Effector CD8-positive, alpha-beta T cell (primary cell): ENCODE data around the gene SEMA3B.
"Not testable (repeated sequence)": the region's sequence is repeated elsewhere in the genome, so short reads cannot be mapped to it uniquely, and the experiment has no call there.

Experiments
- DNase-seq: peaks from one replicate; lab custom pipeline; 2025; lab: John Stamatoyannopoulos, UW

SEMA3B gene

DNA sequence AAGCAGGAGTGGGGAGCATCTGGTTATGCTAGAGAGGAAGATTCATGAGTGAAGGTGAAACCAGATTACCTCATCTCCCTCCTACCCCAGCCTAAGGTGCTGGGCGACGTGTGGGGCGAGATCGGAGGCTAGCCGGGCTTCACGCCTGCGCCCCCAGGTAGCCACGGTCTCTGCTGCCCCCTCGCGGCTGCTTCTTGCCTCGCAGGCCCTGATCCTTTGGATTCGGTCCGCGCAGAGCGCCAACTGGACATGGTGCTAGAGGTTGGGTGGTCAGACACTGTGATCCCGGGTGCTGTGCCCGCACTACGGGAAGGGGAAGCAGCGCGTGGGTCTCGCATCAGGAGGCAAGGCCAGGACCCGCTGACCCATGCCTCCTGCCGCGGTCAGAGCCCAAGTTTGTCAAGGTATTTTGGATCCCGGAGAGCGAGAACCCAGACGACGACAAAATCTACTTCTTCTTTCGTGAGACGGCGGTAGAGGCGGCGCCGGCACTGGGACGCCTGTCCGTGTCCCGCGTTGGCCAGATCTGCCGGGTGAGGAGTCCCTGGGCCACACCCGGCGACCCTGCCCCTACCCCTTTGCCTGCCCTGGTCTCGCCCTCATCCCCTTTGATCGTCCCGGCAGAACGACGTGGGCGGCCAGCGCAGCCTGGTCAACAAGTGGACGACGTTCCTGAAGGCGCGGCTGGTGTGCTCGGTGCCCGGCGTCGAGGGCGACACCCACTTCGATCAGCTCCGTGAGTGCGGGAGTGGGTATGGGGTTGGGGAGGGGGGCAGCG, 4.2 kb downstream of the SEMA3B start:
- peak; percentile 81 for DNase-seq

DNA sequence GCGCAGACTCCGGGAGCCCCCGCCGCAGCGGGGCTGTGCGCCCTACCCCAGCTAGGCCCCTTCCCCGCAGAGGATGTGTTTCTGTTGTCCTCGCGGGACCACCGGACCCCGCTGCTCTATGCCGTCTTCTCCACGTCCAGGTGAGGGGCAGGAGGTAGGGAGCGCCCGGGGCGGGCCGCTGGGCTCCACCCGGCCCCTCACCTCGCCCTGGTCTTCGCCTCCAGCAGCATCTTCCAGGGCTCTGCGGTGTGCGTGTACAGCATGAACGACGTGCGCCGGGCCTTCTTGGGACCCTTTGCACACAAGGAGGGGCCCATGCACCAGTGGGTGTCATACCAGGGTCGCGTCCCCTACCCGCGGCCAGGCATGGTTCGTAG, 4.7 kb downstream of the SEMA3B start:
- no peak for DNase-seq

DNA sequence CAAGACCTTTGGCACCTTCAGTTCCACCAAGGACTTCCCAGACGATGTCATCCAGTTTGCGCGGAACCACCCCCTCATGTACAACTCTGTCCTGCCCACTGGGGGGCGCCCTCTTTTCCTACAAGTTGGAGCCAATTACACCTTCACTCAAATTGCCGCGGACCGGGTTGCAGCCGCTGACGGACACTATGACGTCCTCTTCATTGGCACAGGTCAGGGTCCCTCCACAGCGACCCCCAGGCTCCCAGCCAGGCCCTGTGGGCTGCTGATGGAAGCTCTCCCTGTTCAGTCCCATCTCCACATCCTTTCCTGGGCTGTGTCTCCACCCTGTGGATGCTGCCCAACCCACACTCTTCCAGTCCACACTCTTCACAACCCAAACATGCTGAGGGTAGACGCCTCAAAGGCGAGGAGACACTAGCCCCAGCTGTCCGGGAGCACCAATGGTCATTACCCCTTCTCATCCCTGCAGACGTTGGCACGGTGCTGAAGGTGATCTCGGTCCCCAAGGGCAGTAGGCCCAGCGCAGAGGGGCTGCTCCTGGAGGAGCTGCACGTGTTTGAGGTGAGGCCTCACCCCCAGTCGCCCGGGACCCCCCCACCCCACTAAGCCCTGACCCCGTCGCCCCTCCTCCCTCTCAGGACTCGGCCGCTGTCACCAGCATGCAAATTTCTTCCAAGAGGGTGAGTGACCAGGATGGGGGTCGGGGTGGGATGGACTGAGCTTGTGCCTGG, 5.6 kb downstream of the SEMA3B start:
- peak; percentile 43 for DNase-seq

DNA sequence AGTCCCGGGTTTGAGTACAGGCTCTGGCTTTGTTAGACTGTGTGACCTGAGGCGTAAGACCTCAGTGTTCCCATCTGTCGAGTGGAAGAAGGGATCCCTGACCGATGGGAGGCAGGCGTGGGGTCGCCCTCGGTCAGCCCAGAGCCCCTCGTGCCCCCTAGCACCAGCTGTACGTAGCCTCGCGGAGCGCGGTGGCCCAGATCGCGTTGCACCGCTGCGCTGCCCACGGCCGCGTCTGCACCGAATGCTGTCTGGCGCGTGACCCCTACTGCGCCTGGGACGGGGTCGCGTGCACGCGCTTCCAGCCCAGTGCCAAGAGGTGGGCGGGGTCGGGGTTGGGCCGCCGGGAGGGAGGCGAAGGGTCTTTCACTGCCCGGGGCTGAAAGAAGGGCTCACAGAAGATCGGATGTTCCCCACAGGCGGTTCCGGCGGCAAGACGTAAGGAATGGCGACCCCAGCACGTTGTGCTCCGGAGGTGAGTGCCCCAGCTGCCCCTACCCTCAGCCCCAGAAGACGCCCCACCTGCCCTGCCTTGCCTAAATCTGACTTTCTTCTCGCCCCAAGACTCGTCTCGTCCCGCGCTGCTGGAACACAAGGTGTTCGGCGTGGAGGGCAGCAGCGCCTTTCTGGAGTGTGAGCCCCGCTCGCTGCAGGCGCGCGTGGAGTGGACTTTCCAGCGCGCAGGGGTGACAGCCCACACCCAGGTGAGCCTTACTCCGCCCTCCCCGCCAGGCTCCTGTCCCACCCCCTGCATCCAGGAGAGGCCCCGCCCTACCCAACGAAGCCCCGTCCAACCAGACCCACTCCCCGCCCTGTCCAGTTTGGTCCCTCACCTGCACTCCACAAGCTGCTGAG, 6.4 kb downstream of the SEMA3B start:
- DNase-seq = no peak

DNA sequence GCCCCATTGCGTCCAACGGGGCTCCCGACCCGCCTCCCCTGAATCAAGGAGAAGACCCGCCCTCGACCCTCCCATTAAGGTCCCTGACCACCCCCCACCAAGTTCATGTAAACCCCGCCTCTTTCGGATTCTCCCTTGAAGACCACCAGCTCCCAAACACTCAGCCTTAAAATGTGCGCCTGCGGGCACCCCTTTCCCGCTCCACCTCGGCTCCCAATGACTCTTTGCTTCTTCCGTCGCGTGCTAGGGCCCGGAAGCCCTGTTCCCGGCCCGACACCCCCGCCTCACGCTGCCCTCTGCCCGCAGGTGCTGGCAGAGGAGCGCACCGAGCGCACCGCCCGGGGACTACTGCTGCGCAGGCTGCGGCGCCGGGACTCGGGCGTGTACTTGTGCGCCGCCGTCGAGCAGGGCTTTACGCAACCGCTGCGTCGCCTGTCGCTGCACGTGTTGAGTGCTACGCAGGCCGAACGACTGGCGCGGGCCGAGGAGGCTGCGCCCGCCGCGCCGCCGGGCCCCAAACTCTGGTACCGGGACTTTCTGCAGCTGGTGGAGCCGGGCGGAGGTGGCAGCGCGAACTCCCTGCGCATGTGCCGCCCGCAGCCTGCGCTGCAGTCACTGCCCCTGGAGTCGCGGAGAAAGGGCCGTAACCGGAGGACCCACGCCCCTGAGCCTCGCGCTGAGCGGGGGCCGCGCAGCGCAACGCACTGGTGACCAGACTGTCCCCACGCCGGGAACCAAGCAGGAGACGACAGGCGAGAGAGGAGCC, 7.2 kb downstream of the SEMA3B start:
- DNase-seq = no peak

DNA sequence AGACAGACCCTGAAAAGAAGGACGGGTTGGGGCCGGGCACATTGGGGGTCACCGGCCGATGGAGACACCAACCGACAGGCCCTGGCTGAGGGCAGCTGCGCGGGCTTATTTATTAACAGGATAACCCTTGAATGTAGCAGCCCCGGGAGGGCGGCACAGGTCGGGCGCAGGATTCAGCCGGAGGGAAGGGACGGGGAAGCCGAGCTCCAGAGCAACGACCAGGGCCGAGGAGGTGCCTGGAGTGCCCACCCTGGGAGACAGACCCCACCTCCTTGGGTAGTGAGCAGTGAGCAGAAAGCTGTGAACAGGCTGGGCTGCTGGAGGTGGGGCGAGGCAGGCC, 7.8 kb downstream of the SEMA3B start:
- no peak for DNase-seq

DNA sequence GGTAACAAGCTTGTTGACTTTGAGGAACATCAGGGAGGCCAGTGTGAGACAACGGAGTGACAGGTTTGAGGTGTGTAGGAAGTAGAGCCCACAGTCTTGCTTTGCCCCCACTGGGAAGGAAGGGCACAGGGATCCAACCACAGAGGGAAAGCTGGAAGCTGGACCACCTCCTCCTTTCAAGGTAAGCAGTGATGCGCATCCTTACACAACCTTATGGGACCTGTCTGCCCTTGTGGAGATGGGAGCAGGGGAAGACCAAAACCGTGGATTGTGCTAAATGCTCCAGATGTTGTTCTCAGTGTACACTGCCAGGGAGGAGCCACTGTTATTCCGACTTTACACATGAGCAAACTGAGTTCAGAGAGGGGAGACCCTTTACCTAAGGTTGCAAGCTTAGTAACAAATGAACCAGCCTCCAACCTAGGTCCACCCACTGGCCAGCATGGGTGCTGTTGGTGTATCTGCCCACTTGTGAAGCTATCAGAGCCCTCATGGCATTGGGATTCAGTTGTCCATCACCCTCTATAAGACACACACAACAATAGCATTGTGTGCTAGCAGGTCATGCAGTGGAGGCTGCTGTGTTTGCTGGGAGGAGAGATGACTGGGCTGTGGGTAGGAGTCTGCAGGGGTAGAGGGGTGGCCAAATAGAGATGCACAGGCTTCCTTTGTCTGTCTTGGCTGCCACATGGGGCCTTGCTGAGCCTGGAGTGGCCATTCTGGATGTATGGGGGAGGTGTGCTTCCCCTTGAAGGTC, 9.4 kb downstream of the SEMA3B start:
- no peak for DNase-seq

DNA sequence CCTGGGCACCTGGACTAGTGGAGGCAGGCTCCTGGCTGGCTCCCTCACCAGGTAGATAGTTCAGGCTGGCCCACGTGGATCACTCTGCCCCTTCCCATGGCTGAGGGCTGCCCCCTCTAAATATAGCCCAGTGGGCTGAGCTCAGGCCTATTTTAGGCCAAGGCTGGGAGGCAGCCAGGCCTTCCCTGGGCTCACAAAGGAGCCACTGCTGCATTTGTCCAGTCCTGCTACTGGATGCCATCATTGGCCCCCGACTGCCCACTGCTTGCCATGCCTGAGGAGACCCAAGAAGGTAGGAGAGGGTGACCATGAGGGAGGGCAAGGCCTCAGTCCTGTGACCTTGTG, 9.9 kb downstream of the SEMA3B start, which contains the start of gene LSMEM2:
Gene LSMEM2 (plus strand): TSS at position 208 of the 345 bp plus-strand sequence. CDS start 27 bp downstream, at position 235.
- DNase-seq = no peak

DNA sequence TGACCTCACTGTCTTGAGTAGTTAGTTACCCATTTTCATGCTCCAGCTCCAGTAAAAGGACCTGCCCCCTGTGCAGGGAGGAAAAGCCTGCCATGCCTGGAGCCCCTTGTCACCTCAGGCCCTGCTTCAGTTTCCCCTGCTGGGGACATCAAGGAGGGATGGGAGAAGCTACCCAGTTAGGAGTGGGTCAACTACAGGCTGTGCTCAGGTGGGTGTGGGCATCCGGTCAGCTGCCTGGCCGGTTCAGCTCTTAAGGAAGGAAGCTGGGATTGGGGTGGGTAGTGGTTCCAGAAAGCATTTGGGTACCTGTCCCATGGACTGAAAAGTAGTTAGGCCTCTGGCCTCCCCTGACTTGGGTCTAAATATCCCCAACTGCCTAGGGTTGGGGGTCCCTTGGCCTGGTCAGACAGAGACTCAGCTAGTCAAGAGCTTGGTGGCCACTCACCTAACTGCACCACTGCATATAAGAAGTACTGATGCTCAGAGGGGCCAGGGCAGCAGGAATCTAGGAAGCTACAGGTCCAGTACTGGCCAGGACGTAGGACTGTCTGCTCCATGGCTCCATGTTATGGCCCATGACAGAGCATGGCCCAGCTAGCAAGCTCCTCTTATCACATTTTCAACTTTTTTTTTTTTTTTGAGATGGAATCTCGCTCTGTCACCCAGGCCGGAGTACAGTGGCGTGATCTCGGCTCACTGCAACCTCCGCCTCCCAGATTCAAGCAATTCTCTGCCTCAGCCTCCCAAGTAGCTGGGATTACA, 10.5 kb downstream of the SEMA3B start:
- DNase-seq = no peak

DNA sequence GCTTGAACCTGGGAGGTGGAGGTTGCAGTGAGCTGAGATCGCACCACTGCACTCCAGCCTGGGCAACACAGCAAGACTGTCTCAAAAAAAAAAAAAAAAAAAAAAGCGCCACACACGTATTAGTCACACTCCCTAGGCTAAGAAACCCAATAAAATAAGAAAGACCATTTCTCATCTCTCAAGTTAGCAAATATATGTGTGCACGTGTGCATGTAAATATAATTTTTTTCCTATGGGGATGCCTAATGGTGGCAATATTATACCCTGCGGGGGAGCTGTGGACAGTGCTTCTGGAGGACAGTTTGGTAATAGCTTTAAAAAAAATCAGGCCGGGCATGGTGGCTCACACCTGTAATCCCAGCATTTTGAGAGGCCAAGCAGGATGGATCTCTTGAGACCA, 15.2 kb downstream of the SEMA3B start:
- not testable (repeated sequence) for DNase-seq

DNA sequence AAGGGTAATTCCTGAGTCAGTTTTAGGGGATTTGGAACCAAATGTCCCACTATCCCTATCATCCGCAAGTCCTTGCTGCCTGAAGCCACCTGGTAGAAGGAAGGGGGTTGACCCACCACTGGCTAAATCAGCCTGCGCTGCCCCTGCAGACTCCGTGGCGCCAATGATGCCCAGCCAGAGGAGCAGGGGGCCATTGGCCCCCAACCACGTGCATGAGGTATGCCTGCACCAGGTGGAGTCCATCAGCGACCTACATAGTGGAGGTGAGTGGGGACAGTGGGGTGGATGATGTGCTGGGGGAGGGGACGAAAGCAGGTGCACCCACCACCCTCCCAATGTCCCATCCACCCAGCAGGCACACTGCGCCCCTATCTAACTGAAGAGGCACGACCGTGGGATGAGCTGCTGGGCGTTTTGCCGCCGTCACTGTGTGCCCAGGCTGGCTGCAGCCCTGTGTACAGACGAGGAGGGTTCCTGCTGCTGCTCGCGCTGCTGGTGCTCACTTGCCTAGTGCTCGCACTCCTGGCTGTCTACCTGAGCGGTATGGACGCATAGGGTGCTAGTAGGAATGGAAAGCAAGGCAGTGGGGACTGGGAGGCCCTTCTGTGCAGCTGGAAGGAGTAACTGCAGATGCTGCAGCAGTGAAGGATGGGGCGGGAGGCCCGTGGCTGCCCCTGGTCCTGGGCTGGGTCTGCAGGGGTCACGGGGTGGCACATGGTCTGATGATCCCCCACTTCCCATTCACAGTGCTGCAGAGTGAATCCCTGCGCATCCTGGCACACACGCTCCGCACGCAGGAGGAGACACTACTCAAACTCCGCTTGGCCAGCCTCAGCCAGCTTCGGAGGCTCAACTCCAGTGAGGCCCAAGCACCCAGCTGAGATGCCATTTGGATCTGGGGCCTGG, 17.6 kb downstream of the SEMA3B start:
- DNase-seq = no peak

DNA sequence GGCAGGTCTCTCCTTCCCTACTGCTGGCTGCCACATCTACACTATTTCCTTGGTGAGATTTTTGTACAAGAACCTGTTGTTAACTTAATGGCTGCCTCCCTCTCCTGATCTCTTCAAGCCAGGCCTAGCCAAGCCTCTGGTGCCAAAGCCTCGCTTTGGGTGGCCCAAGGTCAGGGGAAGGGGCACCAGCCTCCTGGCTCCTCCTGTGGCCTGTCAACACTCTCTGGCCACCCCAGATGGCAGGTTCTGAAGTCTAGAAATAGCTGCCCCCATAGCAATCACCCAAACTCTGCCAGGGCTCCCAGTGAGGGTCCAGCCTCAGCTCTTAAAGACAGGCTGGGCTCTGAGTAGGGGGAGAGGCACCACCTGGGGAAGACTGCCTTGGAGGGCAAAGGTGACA, 18.3 kb downstream of the SEMA3B start:
- no peak for DNase-seq

DNA sequence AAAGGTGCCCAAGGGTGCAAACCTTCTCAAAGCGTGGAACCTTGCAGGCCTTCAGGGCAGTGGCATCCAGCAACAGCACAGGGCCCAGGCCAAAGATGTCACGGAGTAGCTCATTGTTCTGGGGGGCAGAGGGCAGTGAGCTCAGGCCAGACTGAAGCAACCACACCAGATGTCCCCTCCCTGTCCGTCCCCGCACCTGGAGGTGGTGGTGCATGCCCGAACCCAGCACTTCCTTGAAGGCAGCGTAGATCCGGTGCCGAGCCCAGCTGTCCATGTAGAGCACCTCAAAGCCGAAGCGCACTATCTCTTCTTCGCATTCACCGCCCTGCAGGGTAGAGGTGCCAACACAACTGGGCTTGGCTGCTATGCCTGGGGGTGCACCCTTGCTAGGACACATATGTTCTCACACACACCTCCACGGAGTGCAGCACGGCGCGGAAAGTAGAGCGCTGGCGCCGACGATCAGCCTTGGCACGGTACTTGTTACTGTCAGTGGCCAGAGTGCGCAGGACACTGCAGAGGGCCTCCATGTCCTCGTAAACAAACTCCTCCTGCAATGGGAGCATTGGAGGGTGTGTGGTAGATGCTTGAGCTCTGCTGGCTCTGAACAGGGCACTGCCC, 19.6 kb downstream of the SEMA3B start:
- DNase-seq = no peak

DNA sequence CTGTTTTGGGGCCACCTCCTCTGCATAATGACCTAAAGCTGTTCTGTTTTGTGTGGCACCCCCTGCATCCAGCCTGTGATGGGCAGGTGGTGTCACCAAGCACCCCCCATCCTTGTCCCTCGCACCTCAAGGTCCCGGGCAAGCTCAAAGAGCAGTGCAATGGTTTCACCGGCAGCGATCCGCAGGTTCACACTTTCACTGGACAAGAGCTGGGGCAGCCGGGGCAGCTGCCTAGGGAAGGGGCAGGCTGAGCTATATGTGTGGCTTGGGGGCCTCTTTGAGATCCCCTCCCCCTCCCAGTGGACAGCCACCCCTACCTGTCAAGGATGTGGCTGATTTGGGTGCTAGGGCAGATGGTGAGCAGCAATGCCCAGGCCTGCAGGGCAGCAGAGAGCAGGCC, 20.2 kb downstream of the SEMA3B start:
- DNase-seq = no peak

DNA sequence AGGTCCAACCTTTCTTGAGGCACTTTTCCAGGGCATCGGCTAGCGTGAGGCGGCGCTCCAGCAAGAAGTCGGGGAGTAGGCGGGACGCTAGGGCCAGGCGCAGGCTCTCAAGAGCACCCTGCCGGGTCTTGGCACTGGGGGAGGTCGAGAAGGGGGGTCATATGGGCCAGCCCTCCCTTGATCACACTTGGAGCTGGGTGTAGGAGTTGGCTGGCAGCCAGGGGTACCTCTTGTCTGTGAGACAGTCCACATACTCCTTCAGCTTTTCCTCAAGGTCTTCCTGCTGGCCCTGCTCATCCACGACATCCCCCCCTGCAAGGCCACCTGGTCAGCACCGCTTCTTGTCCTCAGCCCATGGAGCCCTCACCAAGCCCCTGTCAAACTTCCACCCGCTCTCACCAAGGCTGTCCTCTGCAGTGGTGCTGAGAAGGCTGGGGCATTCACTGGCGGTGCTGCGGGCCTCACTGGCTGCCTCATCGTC, 21.3 kb downstream of the SEMA3B start:
- no peak for DNase-seq

DNA sequence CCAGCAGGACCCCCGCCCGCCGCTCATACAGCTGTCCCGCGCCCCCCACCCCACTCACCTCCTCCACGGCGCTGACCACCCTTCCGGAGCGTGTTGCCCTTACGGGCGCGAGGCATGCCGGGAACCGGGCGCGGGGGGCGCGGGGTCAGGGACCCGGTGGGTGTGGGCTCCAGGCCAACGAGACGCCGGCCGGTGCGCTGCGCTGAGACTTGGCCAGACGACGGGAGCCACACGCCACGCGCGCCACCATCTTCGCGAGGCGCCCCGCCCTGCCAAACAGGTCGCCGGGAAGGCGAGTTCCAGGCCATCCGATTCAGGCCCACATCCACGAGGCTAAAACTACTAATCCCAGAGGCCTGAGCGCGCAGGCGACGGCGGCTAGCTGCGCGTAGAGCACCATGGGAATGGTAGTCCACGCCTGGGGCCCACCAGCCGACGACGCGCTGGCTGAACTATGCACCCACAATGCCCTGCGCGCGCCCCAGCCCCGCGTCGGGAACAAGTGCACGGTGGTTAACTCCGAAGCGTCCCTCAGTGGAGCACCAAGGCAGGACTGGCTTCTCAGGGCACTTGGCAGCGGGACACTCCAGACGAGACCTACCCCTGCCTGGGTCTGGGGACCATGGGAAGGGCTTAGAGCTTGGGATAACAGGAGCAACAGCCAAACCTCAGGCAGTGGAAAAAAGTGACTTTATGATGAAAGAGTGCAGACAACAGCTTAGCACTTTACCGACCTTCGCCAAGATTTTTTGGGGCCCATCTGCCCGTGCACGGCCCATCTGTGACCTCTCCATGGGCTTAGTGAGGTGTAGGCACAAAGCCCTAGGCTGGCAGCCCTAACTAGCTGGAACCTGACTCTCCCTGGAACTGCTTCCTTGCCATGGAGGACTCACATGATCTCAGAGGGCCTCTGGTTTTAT, 23.5 kb downstream of the SEMA3B start, which contains the start of gene IFRD2:
Gene IFRD2 (minus strand): TSS at position 271 of the 920 bp plus-strand sequence. CDS start 155 bp downstream, at position 116.
- DNase-seq = peak; percentile 91

DNA sequence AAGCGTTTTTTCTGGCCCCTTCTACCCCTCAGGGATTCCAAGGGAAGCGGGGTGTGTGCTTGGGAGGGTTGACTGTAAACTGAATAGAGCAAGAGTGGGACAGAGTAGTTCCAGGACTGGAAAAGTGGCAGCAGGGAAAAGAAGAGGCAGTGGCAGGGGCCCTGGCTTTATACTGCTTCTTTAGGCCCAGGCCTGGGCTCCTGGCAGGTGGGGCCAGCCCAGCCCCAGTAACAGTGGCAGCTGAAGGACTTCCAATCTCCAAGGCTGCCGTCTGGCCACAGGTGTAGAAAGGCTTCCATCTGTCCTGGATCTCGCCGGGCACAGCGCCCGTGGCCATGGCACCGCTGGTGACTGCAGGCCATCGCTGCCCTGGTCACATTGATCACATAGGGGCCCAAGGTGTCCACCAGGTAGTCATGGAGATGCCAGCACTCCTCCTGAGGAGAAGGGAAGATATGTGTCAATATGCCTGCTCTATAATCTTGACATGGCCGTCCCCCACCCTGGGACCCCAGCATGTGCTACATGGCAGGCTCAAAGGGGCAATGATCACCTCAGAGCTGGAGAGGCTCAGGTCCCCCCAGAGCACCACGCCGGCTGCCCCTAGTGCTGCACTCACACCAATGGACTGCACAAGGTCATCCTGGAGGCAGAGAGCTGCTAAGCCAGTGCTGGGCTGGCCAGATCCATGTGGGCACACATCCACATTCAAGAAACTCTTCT, 24.3 kb downstream of the SEMA3B start:
- DNase-seq = no peak
